Osteocyte (in vitro differentiated cells): ENCODE measurements around the gene PLCB2. TPM values are rescaled to one million over a fixed set of nuclear protein-coding genes. Genes with fewer than 3 reads are reported as not detected.

ENCODE experiments used
- DNase-seq: peaks from one replicate; pipeline ENCODE4 v3.0.0; 2021; ENCODE audit warnings: mixed read lengths; ENCODE audit not compliant: unreplicated experiment; ENCODE audit errors: extremely low spot score
- H3K27ac Mint-ChIP-seq: one replicate; pipeline ENCODE4 v1.8.0; 2021; ENCODE audit warnings: mild to moderate bottlenecking, mixed read lengths; ENCODE audit not compliant: unreplicated experiment
- H3K27me3 Mint-ChIP-seq: one replicate; pipeline ENCODE4 v1.8.0; 2021; ENCODE audit warnings: mixed read lengths; ENCODE audit not compliant: unreplicated experiment
- H3K36me3 Mint-ChIP-seq: one replicate; pipeline ENCODE4 v1.8.0; 2021; ENCODE audit warnings: mixed read lengths; ENCODE audit not compliant: unreplicated experiment
- H3K4me1 Mint-ChIP-seq: one replicate; pipeline ENCODE4 v1.8.0; 2021; ENCODE audit warnings: mixed read lengths; ENCODE audit not compliant: unreplicated experiment
- H3K4me3 Mint-ChIP-seq: one replicate; pipeline ENCODE4 v1.8.0; 2021; ENCODE audit warnings: mild to moderate bottlenecking, moderate library complexity, mixed read lengths; ENCODE audit not compliant: unreplicated experiment
- H3K9me3 Mint-ChIP-seq: one replicate; pipeline ENCODE4 v1.8.0; 2021; ENCODE audit warnings: mixed read lengths; ENCODE audit not compliant: unreplicated experiment
- total RNA-seq: library from RNA; stranded (reverse); gene quantifications from 2 replicates; pipeline ENCODE4 v1.2.1, GENCODE V29; 2021
- TF ChIP-seq, protein P1 (sequence below): fragments of 200-600 bp; sonication (generic); IDR thresholded peaks from 2 replicates; pipeline ENCODE4 v1.5.0; 2021; ENCODE audit warnings: antibody characterized with exemption, mild to moderate bottlenecking, moderate library complexity

Gene PLCB2
- total RNA-seq, 1 donor from 2014 or later = 0.40 TPM

DNA sequence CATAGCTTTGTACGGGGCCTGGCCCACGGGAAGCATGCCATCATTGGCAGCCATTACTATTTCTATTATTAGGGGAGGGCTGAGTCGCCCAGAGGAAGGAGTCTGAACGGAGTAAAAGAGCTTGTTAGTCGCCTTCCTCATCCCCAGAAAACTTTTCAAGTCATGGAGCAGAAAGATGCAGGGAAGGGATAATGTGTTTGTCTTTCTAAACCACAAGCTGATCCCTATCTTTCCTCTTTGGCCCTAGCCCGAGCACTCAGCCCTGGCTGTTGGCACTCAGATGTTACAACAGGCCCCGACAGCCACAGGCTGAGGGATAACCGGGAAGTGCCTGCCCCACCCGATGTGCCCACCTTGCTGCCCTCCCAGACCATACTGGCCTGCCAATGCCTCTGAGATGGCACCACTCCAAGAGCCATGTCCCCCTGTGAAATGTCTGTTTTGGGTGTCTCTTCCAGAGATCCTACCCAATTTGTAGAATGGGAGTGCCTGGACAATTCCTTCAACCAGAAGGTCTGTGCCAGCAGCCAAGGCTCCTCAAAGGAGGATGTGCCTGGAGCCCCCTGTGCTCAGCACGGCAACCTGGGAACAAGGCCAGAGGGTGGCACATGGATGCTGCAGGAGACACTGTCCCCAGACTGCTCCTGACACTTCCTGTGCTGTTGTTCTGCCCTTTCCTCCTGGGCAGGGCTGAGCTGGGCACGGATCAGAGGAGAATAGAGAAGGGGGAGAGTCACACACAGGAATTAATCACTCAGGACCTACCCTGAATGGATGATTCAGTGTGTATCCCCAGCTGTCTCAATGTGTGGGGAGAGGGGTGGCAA is 58.0 kb downstream of the PLCB2 start:
- no peak overlapping the region for H3K27ac Mint-ChIP-seq

DNA sequence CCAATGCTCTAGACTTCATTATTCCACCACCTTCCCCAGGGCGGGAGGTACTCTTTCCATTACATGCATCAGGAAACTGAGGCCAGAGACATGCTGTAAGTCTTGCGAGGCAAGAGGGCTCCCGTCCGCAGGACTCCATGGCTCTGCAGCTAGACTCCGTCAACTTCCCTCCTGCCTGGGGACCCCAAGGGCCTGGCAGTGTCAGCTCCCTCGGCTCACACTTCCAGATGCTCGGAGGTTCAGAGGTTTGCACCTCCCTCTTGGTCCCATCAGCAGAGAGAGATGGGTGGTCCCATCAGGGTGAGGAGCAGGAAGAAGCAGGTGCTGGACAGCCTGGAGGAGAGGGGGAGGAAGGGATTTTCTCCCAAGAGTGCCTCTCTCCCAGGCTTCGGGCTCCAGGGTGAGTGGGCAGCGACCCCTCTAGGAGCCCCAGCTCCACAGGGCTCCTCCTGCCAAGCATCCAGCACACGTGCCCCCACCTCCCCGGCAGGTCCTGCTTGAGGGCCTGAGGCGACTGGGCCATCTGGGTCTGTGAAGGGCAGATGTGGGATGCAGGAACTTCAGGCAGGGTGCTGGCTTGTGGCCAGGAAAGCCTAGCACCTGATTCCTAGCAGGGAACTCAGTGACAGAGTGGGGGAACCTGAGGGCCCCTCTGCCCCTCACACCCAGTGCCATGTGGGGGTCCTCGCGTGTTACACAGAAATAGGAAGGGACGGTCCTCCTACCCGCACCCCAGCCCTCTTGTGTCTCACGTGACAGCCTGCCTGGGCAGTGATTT is 59.5 kb downstream of the PLCB2 start:
- Mint-ChIP-seq H3K27ac (no peak overlapping the region), H3K27me3 (peaks cover 7% of the 10 kb centered on the region), H3K4me1 (peaks cover 3% of the 10 kb centered on the region), H3K36me3 (no peaks in the 10 kb centered on the region), H3K4me3 (no peak overlapping the region), H3K9me3 (no peaks in the 10 kb centered on the region)
- TF ChIP-seq, protein P1, sequence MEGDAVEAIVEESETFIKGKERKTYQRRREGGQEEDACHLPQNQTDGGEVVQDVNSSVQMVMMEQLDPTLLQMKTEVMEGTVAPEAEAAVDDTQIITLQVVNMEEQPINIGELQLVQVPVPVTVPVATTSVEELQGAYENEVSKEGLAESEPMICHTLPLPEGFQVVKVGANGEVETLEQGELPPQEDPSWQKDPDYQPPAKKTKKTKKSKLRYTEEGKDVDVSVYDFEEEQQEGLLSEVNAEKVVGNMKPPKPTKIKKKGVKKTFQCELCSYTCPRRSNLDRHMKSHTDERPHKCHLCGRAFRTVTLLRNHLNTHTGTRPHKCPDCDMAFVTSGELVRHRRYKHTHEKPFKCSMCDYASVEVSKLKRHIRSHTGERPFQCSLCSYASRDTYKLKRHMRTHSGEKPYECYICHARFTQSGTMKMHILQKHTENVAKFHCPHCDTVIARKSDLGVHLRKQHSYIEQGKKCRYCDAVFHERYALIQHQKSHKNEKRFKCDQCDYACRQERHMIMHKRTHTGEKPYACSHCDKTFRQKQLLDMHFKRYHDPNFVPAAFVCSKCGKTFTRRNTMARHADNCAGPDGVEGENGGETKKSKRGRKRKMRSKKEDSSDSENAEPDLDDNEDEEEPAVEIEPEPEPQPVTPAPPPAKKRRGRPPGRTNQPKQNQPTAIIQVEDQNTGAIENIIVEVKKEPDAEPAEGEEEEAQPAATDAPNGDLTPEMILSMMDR = no peak
- no peak for DNase-seq

More for the DNA sequence above, 58.0 kb downstream of the PLCB2 start:
- no peaks in the 10 kb centered on the region for H3K36me3 Mint-ChIP-seq
- TF ChIP-seq, protein P1 = no peak
- no peaks in the 10 kb centered on the region for H3K9me3 Mint-ChIP-seq
- peaks cover 7% of the 10 kb centered on the region for H3K4me1 Mint-ChIP-seq
- no peak for DNase-seq
- peaks cover 15% of the 10 kb centered on the region for H3K27me3 Mint-ChIP-seq
- H3K4me3 Mint-ChIP-seq = no peak overlapping the region

DNA sequence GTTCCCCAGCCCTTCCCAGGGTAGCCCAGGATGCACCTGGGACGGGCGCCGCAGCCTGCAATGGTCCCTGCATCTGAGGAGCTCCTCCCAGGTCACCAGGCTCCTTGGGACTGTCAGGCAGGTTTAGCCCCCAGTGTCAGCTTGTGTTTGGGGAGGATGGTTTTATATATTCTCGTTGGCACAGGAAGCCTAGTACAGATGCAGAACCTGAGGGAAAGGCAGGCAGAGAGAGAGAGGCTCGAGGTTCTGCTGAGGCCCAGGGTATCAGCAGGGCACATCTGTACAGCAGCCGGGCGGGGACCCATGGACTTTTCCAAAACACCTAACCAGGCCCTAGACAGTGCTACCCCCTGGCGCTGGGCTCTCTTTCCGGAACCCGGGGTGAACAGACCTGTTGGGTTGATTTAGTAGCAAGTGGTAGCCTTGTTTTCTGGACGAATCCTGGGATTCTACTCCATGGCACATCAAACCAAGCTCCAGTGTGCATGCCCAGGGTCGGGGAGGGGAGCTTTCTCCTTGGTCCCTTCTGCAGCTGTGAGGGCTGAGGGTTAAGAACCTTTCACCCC is 60.2 kb downstream of the PLCB2 start:
- no peak overlapping the region for H3K27ac Mint-ChIP-seq
- H3K9me3 Mint-ChIP-seq = no peaks in the 10 kb centered on the region
- DNase-seq = no peak
- no peaks in the 10 kb centered on the region for H3K36me3 Mint-ChIP-seq
- TF ChIP-seq, protein P1 = no peak
- H3K4me1 Mint-ChIP-seq = no peaks in the 10 kb centered on the region
- no peak overlapping the region for H3K4me3 Mint-ChIP-seq
- H3K27me3 Mint-ChIP-seq = peaks cover 4% of the 10 kb centered on the region

DNA sequence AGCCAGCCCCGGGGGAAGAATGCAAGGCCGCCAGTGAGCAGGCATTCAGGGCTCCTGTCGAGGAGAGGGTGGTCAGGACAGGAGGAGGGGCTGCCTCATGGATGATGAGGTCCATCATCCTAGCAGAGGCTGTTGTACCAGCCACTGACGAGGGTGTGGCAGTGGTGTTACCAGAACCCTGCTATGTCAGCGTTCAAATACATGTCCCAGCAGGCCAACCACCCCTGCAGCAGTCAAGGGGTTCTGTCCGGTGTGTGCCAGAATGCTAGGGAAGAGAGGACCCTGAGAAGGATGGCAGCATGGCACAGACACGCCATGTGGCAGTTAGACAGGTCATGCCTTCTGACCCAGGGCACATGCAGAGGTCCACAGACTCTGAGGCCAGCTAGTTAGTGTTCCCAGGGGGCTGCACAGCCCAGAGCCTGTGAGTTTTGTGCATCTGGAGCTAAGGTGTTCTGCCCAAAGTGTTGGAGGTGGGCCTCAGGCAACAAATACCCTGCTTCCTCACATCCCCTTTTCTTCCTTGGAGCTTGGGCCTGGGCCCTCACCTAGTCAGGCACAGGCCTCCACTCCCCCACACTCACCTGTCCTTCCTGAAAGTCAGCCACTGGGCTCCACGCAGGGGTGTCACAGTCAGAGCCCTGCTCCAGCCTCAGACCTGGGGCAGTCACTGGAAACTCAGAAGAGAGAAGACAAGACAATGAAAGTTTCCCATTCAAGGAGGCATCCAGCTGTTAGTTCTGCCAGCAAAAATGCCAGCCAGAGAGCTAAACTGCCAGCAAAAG is 61.0 kb downstream of the PLCB2 start:
- no peaks in the 10 kb centered on the region for H3K4me1 Mint-ChIP-seq
- H3K4me3 Mint-ChIP-seq = no peak overlapping the region
- H3K27me3 Mint-ChIP-seq = peaks cover 4% of the 10 kb centered on the region
- TF ChIP-seq, protein P1 = no peak
- H3K27ac Mint-ChIP-seq = no peak overlapping the region
- no peaks in the 10 kb centered on the region for H3K9me3 Mint-ChIP-seq
- no peaks in the 10 kb centered on the region for H3K36me3 Mint-ChIP-seq
- DNase-seq = no peak
